Activated B cell treated with CpG ODN at 0.5 μM for 24 hours (primary cell): ENCODE data around the gene FAM50A. TPM values are rescaled to one million over a fixed set of nuclear protein-coding genes. Genes with fewer than 3 reads are reported as not detected.

Experiments
- ATAC-seq: fragments of 200-7000 bp; cut with Tn5 transposase; one replicate; pipeline ENCODE4 v1.10.0; 2021; ENCODE audit warnings: low read depth, mild to moderate bottlenecking, moderate library complexity
- CTCF ChIA-PET: fragments of 350-600 bp; sonication (Branson Sonifier 250); formaldehyde crosslinking; loops from one replicate; lab custom pipeline; 2021; ENCODE audit warnings: antibody characterized with exemption; lab: Charles Lee
- POLR2A ChIA-PET: fragments of 350-600 bp; sonication (Branson Sonifier 250); formaldehyde crosslinking; loops from one replicate; lab custom pipeline; 2021; ENCODE audit warnings: antibody characterized with exemption; lab: Charles Lee
- DNase-seq: peaks from one replicate; pipeline ENCODE4 v3.0.0; 2022
- H3K27ac Mint-ChIP-seq: one replicate; pipeline ENCODE4 v1.8.0; 2020; ENCODE audit warnings: mixed read lengths
- H3K27me3 Mint-ChIP-seq: one replicate; pipeline ENCODE4 v1.8.0; 2021; ENCODE audit warnings: mixed read lengths
- H3K36me3 Mint-ChIP-seq: one replicate; pipeline ENCODE4 v1.8.0; 2021; ENCODE audit warnings: low read depth, mixed read lengths
- H3K4me1 Mint-ChIP-seq: one replicate; pipeline ENCODE4 v1.8.0; 2021; ENCODE audit warnings: mixed read lengths
- H3K4me3 Mint-ChIP-seq: one replicate; pipeline ENCODE4 v1.8.0; 2020; ENCODE audit warnings: mild to moderate bottlenecking, mixed read lengths
- H3K9me3 Mint-ChIP-seq: one replicate; pipeline ENCODE4 v1.8.0; 2020; ENCODE audit warnings: mixed read lengths
- CTCF ChIP-seq: fragments of 200-600 bp; IDR thresholded peaks from one replicate; pipeline ENCODE4 v1.8.0; 2022; ENCODE audit warnings: antibody characterized with exemption, mild to moderate bottlenecking
- intact Hi-C: fragments of 100-400 bp; cut with micrococcal nuclease; formaldehyde crosslinking; loops from one replicate; pipeline ENCODE4 v1.15.1; 2024
- total RNA-seq: library from RNA; stranded (reverse); gene quantifications from 2 replicates; pipeline ENCODE4 v1.2.3, GENCODE V29; 2022

The FAM50A gene
- total RNA-seq, 1 donor from 2014 or later: 52.5 TPM

- H3K27ac Mint-ChIP-seq: peak overlapping the region; percentile 46
- POLR2A ChIA-PET: interaction anchor here (0.5 to 1.5 kb wide), 2 partner anchors 22 to 88 kb away, joined by 5 to 6 read pairs; partner anchors contain the start of gene SLC10A3
These were observed 41.9 kb upstream of the FAM50A start for GRCh38 chrX:154401918-154402621.

DNA sequence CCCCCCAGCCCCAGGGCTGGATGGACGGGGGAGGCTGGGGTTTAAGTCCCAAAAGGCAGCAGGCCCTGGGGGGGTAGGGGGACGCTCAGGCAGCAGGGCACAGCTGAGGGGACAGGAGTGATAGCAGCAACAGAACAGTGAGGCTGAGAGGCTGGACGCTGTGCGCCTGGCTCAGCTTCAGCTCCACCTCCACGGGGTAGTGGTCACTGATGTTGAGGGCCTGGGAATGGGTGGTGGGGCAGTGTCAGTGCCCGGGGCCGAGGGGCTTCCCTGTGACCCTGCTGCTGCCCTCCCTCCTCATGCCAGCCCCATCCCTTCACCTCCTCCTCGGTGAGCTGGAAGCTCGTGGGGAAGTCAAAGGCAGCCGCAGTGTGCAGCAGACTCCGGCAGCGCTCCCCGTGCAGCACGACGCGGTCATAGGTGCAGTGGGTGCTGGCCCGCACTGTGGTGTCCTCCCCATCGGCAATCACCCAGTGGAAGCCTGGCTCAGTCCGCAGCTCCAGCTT, 41.3 kb upstream of the FAM50A start:
- Mint-ChIP-seq H3K9me3 (no peaks in the 10 kb centered on the region), H3K4me1 (peaks cover 22% of the 10 kb centered on the region), H3K27ac (no peak overlapping the region), H3K36me3 (peaks cover 44% of the 10 kb centered on the region), H3K27me3 (no peaks in the 10 kb centered on the region), H3K4me3 (no peak overlapping the region)
- no peak for DNase-seq
- no peak for ATAC-seq
- POLR2A ChIA-PET: interaction anchor here (1.5 kb wide), 1 partner anchor 87 kb away, joined by 5 read pairs; the partner anchor contains the start of gene SLC10A3
- intact Hi-C loops: no loop called here
- no peak for TF ChIP-seq CTCF
- CTCF ChIA-PET: no interaction called here

More at GRCh38 chrX:154401918-154402621, 41.9 kb upstream of the FAM50A start:
- CTCF ChIA-PET: no interaction called here
- no peak for ATAC-seq
- Mint-ChIP-seq H3K27me3 (no peaks in the 10 kb centered on the region), H3K9me3 (no peaks in the 10 kb centered on the region), H3K4me1 (peaks cover 23% of the 10 kb centered on the region), H3K36me3 (peaks cover 44% of the 10 kb centered on the region), H3K4me3 (no peak overlapping the region)
- no peak for TF ChIP-seq CTCF
- DNase-seq: no peak
- intact Hi-C loops: loop anchor here (1.0 kb wide), 1 partner anchor 7 kb away; the partner anchor contains the start of gene DNASE1L1

- ChIA-PET POLR2A (no interaction called here), CTCF (no interaction called here)
- no peak for TF ChIP-seq CTCF
- DNase-seq: no peak
- Mint-ChIP-seq H3K27ac (no peak overlapping the region), H3K4me1 (peaks cover 19% of the 10 kb centered on the region), H3K9me3 (no peaks in the 10 kb centered on the region), H3K36me3 (peaks cover 40% of the 10 kb centered on the region), H3K4me3 (no peak overlapping the region), H3K27me3 (no peaks in the 10 kb centered on the region)
- intact Hi-C loops: no loop called here
- ATAC-seq: no peak
These were observed 40.7 kb upstream of the FAM50A start for GRCh38 chrX:154403192-154403591.

DNA sequence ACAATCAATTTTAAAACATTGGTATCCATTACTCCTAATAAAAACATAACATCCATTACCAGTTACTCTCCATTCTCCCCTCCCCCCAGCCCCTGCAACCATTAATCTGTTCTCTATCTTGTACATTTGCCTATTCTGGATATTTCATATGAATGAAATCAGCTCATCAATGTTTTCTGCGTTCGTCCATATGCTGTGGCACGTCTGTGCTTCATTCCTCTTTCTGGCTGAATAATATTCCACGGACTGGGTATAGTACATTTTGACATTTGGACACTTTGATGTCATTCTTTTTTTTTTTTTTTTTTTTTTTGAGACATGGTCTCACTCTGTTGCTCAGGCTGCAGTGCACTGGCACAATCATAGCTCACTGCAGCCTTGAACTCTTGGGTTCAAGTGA, 40.1 kb upstream of the FAM50A start:
- H3K27ac Mint-ChIP-seq: no peak overlapping the region
- ChIA-PET CTCF (no interaction called here), POLR2A (interaction anchor here (0.9 kb wide), 1 partner anchor 54 kb away, joined by 3 read pairs; the partner anchor contains the start of gene PLXNA3)
- H3K36me3 Mint-ChIP-seq: peaks cover 34% of the 10 kb centered on the region
- H3K27me3 Mint-ChIP-seq: no peaks in the 10 kb centered on the region
- H3K4me1 Mint-ChIP-seq: peaks cover 23% of the 10 kb centered on the region
- ATAC-seq (no peak), DNase-seq (no peak)
- no peak overlapping the region for H3K4me3 Mint-ChIP-seq
- H3K9me3 Mint-ChIP-seq: no peaks in the 10 kb centered on the region
- no peak for TF ChIP-seq CTCF
- intact Hi-C loops: no loop called here

GRCh38 chrX:154404625-154405192, 39.2 kb upstream of the FAM50A start:
- intact Hi-C loops: no loop called here
- DNase-seq (no peak), ATAC-seq (no peak)
- peaks cover 24% of the 10 kb centered on the region for H3K4me1 Mint-ChIP-seq
- no peaks in the 10 kb centered on the region for H3K27me3 Mint-ChIP-seq
- ChIA-PET CTCF (no interaction called here), POLR2A (interaction anchor here (0.9 kb wide), 1 partner anchor 53 kb away, joined by 3 read pairs; the partner anchor contains the start of gene PLXNA3)
- H3K4me3 Mint-ChIP-seq: no peak overlapping the region
- H3K36me3 Mint-ChIP-seq: peaks cover 26% of the 10 kb centered on the region
- H3K9me3 Mint-ChIP-seq: no peaks in the 10 kb centered on the region
- no peak for TF ChIP-seq CTCF
- no peak overlapping the region for H3K27ac Mint-ChIP-seq
